ENCODE data around the gene EMX1.
A peak's percentile ranks its signal among the peaks of the same experiment; 100 is the strongest.

EMX1 gene

GRCh38 chr2:72917138-72917876 is at the start of gene EMX1:
EMX1 (plus strand) TSS chr2:72917519; CDS start chr2:72917853, 334 bp downstream.
- DNase-seq, result no peak

- DNase-seq, result no peak
Measured at GRCh38 chr2:72871060-72871459, 46.3 kb upstream of the EMX1 start.

- DNase-seq, result no peak
Measured at GRCh38 chr2:72871880-72872279, 45.4 kb upstream of the EMX1 start.

GRCh38 chr2:72883356-72883962 is 33.9 kb upstream of the EMX1 start:
- DNase-seq, result peak; percentile 7

- DNase-seq, result no peak
Measured at GRCh38 chr2:72886505-72887031, 30.8 kb upstream of the EMX1 start.

GRCh38 chr2:72887032-72887739 is 30.1 kb upstream of the EMX1 start, which contains the start of gene SPR:
SPR (plus strand) TSS chr2:72887408; CDS start chr2:72887433, 25 bp downstream.
- peak; percentile 58 for DNase-seq

GRCh38 chr2:72887740-72888437 is 29.4 kb upstream of the EMX1 start:
- peak; percentile 83 for DNase-seq

- no peak for DNase-seq
Measured at GRCh38 chr2:72888438-72889202, 28.7 kb upstream of the EMX1 start.

- DNase-seq, result no peak
Measured at GRCh38 chr2:72889991-72890390, 27.3 kb upstream of the EMX1 start.

GRCh38 chr2:72891091-72891818 is 26.1 kb upstream of the EMX1 start:
- no peak for DNase-seq

- DNase-seq, result peak; percentile 72
Measured at GRCh38 chr2:72892506-72893173, 24.7 kb upstream of the EMX1 start.

- peak; percentile 59 for DNase-seq
Measured at GRCh38 chr2:72893594-72894319, 23.6 kb upstream of the EMX1 start.

GRCh38 chr2:72894514-72894913 is 22.8 kb upstream of the EMX1 start:
- no peak for DNase-seq

- no peak for DNase-seq
Measured at GRCh38 chr2:72895154-72895553, 22.2 kb upstream of the EMX1 start.

- peak; percentile 17 for DNase-seq
Measured at GRCh38 chr2:72895759-72896281, 21.5 kb upstream of the EMX1 start.

GRCh38 chr2:72896446-72896845 is 20.9 kb upstream of the EMX1 start:
- DNase-seq, result no peak

- no peak for DNase-seq
Measured at GRCh38 chr2:72897785-72898584, 19.3 kb upstream of the EMX1 start.

GRCh38 chr2:72898585-72898906 is 18.8 kb upstream of the EMX1 start:
- no peak for DNase-seq

- DNase-seq, result no peak
Measured at GRCh38 chr2:72900191-72900825, 17.0 kb upstream of the EMX1 start.
